OCI-LY1 (cell line): ENCODE results near the gene APOD.
A peak's percentile ranks its signal among the peaks of the same experiment; 100 is the strongest.

Source experiments
- H2AFZ ChIP-seq: fragments of 200-600 bp; sonication (generic), shearing (Covaris generic); 2 replicates; pipeline ENCODE4 v1.6.0; 2014; ENCODE audit warnings: antibody characterized with exemption, mild to moderate bottlenecking, low read length
- H3F3A ChIP-seq: fragments of 200-600 bp; sonication (generic), shearing (Covaris generic); 2 replicates; pipeline ENCODE4 v1.6.0; 2014; ENCODE audit warnings: mild to moderate bottlenecking, antibody characterized with exemption, low read length, moderate library complexity; ENCODE audit not compliant: insufficient read depth
- H3K27ac ChIP-seq: fragments of 200-600 bp; sonication (generic); 2 replicates; pipeline ENCODE4 v1.5.1; 2014; ENCODE audit warnings: low read length, mixed run types, mild to moderate bottlenecking, low read depth; ENCODE audit not compliant: poor library complexity, severe bottlenecking
- H3K27me3 ChIP-seq: fragments of 200-600 bp; sonication (generic); 2 replicates; pipeline ENCODE4 v1.6.0; 2014; ENCODE audit warnings: antibody characterized with exemption, mild to moderate bottlenecking, low read length, moderate library complexity; ENCODE audit not compliant: insufficient read depth
- H3K36me3 ChIP-seq: fragments of 200-600 bp; sonication (generic); 2 replicates; pipeline ENCODE4 v1.6.1; 2014; ENCODE audit warnings: mild to moderate bottlenecking, antibody characterized with exemption, low read length, moderate library complexity, mixed read lengths; ENCODE audit not compliant: insufficient read depth
- H3K4me1 ChIP-seq: fragments of 200-600 bp; sonication (generic); 2 replicates; pipeline ENCODE4 v1.5.1; 2014; ENCODE audit warnings: mild to moderate bottlenecking, low read length, moderate library complexity; ENCODE audit not compliant: insufficient read depth, severe bottlenecking
- H3K4me2 ChIP-seq: fragments of 200-600 bp; sonication (generic), shearing (Covaris generic); 2 replicates; pipeline ENCODE4 v1.6.1; 2014; ENCODE audit warnings: low read length
- H3K4me3 ChIP-seq: fragments of 200-600 bp; sonication (generic); 2 replicates; pipeline ENCODE4 v1.5.1; 2014; ENCODE audit warnings: low read length, low read depth, mild to moderate bottlenecking, mixed read lengths; ENCODE audit not compliant: poor library complexity, severe bottlenecking
- H3K79me2 ChIP-seq: fragments of 200-600 bp; shearing (Covaris generic); 2 replicates; pipeline ENCODE4 v1.6.1; 2016; ENCODE audit warnings: mixed run types, low read length, mixed read lengths; ENCODE audit not compliant: insufficient read depth
- H3K9ac ChIP-seq: fragments of 200-600 bp; sonication (generic), shearing (Covaris generic); 2 replicates; pipeline ENCODE4 v1.6.1; 2014; ENCODE audit warnings: mild to moderate bottlenecking, low read length, mixed read lengths
- H3K9me2 ChIP-seq: fragments of 200-600 bp; sonication (generic), shearing (Covaris generic); 2 replicates; pipeline ENCODE4 v1.6.1; 2014; ENCODE audit warnings: low read depth, mild to moderate bottlenecking, low read length, mixed read lengths
- H3K9me3 ChIP-seq: fragments of 200-600 bp; shearing (Covaris generic); 2 replicates; pipeline ENCODE4 v1.6.1; 2014; ENCODE audit warnings: low read length, mixed read lengths
- H4K20me1 ChIP-seq: fragments of 200-600 bp; sonication (generic), shearing (Covaris generic); 2 replicates; pipeline ENCODE4 v1.6.0; 2016; ENCODE audit warnings: mild to moderate bottlenecking, low read length; ENCODE audit not compliant: insufficient read depth
- CTCF ChIP-seq: fragments of 200-600 bp; sonication (generic), shearing (Covaris generic); IDR thresholded peaks from 2 replicates; pipeline ENCODE4 v1.5.1; 2017; ENCODE audit warnings: mild to moderate bottlenecking, antibody characterized with exemption, low read length, moderate library complexity, mixed read lengths
- EZH2 ChIP-seq: fragments of 200-600 bp; sonication (generic), shearing (Covaris generic); IDR thresholded peaks from 2 replicates; pipeline ENCODE4 v1.8.0; 2017; ENCODE audit warnings: borderline replicate concordance, mixed run types, mild to moderate bottlenecking, antibody characterized with exemption, low read length, moderate library complexity, mixed read lengths

The APOD gene

DNA sequence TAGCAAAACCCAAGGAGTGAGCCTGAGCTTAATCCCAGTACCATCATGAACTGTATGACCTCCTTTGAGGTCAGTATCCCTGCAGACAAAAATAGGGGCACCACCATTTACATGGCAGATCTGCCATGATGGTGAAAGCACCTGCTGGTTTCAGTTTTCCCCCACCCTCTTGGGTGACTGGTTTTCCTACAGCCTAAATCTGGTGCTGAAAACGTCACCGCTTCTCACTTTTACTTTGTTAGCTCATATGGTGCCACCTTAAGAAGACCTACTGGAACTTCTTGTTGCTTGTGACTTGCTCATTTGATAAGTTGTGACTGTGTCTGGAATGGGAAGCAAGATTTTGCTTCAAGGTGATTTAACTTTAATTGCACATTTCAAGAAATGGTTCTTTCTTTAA lies 45.7 kb downstream of the APOD start:
- Histone ChIP-seq H3K36me3 (no peaks in the 10 kb centered on the region), H2AFZ (no peak overlapping the region), H3F3A (no peaks in the 10 kb centered on the region), H4K20me1 (no peaks in the 10 kb centered on the region), H3K9ac (no peak overlapping the region), H3K27ac (peak overlapping the region; percentile 60), H3K4me1 (peaks cover 65% of the 10 kb centered on the region), H3K27me3 (no peaks in the 10 kb centered on the region), H3K79me2 (no peaks in the 10 kb centered on the region; the same call in 1 of the 2 replicates), H3K4me2 (peak overlapping the region; percentile 31), H3K9me2 (no peaks in the 10 kb centered on the region), H3K4me3 (no peak overlapping the region), H3K9me3 (no peaks in the 10 kb centered on the region)
- no peak for TF ChIP-seq EZH2

DNA sequence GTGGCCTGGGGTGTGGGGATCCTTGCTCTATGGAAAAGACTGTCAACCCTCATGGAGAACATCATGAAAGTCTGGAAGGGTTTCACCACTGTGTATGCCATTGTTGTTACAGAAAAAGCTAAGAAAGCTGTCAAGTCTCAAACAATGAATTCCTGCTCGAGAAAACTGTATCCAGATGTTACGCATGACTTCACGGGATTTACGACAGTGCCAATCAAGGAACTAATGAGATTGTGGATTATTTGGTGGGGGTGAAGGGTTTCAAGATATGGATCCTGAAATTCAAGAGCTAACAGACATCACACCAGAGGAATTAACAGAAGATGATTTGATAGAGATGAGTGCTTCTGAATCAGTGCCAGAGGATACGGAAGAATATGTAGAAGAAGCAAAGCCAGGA lies 48.4 kb downstream of the APOD start:
- no peaks in the 10 kb centered on the region; the same call in 1 of the 2 replicates for H3K79me2 ChIP-seq
- H2AFZ ChIP-seq: no peak overlapping the region
- no peaks in the 10 kb centered on the region for H4K20me1 ChIP-seq
- no peaks in the 10 kb centered on the region for H3K9me2 ChIP-seq
- H3K4me3 ChIP-seq: no peak overlapping the region
- H3K36me3 ChIP-seq: no peaks in the 10 kb centered on the region
- no peaks in the 10 kb centered on the region for H3K9me3 ChIP-seq
- H3K9ac ChIP-seq: no peak overlapping the region
- no peaks in the 10 kb centered on the region for H3F3A ChIP-seq
- peaks cover 54% of the 10 kb centered on the region for H3K4me1 ChIP-seq
- no peak overlapping the region for H3K27ac ChIP-seq
- H3K27me3 ChIP-seq: no peaks in the 10 kb centered on the region
- no peak for TF ChIP-seq CTCF
- TF ChIP-seq EZH2: no peak
- H3K4me2 ChIP-seq: no peak overlapping the region

- TF ChIP-seq EZH2 (no peak), CTCF (no peak)
- Histone ChIP-seq H3K9ac (no peak overlapping the region), H3F3A (no peaks in the 10 kb centered on the region), H3K79me2 (no peaks in the 10 kb centered on the region), H3K27ac (no peak overlapping the region), H3K27me3 (no peaks in the 10 kb centered on the region), H3K9me3 (no peaks in the 10 kb centered on the region), H3K4me1 (peaks cover 29% of the 10 kb centered on the region), H3K4me3 (no peak overlapping the region), H3K4me2 (no peak overlapping the region), H3K9me2 (no peaks in the 10 kb centered on the region), H2AFZ (no peak overlapping the region), H4K20me1 (no peaks in the 10 kb centered on the region), H3K36me3 (peaks cover 5% of the 10 kb centered on the region; the same call in 1 of the 2 replicates)
Measured at GRCh38 chr3:195532834-195533233, 50.9 kb downstream of the APOD start.

DNA sequence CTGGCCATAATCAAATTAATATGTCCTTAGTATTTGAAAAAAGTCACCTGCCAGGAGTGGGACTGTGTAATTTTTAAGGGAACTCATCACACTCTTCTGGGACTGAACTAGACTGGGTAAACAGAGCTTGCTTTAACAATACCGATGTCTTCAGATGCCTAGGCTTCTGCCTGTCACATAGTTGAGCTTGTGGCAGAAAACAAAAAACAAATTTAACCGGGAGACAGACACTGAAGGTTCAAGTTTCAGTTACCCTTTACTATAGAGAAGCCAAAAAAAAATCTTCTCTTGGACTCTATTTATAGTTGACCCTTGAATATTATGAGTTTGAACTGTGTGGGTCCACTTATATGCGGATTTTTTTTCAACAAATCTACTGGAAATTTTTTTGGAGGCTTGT lies 51.4 kb downstream of the APOD start:
- H2AFZ ChIP-seq: no peak overlapping the region
- no peaks in the 10 kb centered on the region for H3K9me3 ChIP-seq
- H3K27me3 ChIP-seq: no peaks in the 10 kb centered on the region
- H3K27ac ChIP-seq: no peak overlapping the region
- no peaks in the 10 kb centered on the region for H3K9me2 ChIP-seq
- H3K4me3 ChIP-seq: no peak overlapping the region
- H3K4me2 ChIP-seq: no peak overlapping the region
- no peaks in the 10 kb centered on the region for H3F3A ChIP-seq
- H4K20me1 ChIP-seq: no peaks in the 10 kb centered on the region
- TF ChIP-seq CTCF (no peak), EZH2 (no peak)
- peaks cover 5% of the 10 kb centered on the region for H3K36me3 ChIP-seq
- H3K79me2 ChIP-seq: no peaks in the 10 kb centered on the region
- peaks cover 24% of the 10 kb centered on the region for H3K4me1 ChIP-seq
- no peak overlapping the region for H3K9ac ChIP-seq
